H9 (cell line): ENCODE measurements around the gene A2ML1. TPM values are rescaled to one million over a fixed set of nuclear protein-coding genes. Genes with fewer than 3 reads are reported as not detected.

Experiments
- DNase-seq: peaks from one replicate; pipeline ENCODE4 v3.0.0-alpha.2; 2017
- H2AFZ ChIP-seq: one replicate; pipeline ENCODE4 v1.6.1; 2013; ENCODE audit warnings: mild to moderate bottlenecking, low read length, control low read depth, moderate library complexity
- H2AK5ac ChIP-seq: 2 replicates; pipeline ENCODE4 v1.6.1; 2013; ENCODE audit warnings: low read length, control low read depth, mixed read lengths; ENCODE audit not compliant: insufficient read length
- H2BK120ac ChIP-seq: one replicate; pipeline ENCODE4 v1.6.1; 2013; ENCODE audit warnings: low read depth, mild to moderate bottlenecking, low read length, control low read depth, inconsistent platforms; ENCODE audit not compliant: poor library complexity, severe bottlenecking
- H2BK12ac ChIP-seq: 2 replicates; pipeline ENCODE4 v1.6.1; 2013; ENCODE audit warnings: low read length, control low read depth, mixed read lengths, low read depth; ENCODE audit not compliant: insufficient read length
- H2BK15ac ChIP-seq: 2 replicates; pipeline ENCODE4 v1.6.1; 2013; ENCODE audit warnings: low read depth, low read length, control low read depth
- H2BK20ac ChIP-seq: one replicate; pipeline ENCODE4 v1.6.1; 2013; ENCODE audit warnings: low read depth, mild to moderate bottlenecking, low read length, control low read depth, inconsistent platforms; ENCODE audit not compliant: poor library complexity, severe bottlenecking
- H2BK5ac ChIP-seq: 2 replicates; pipeline ENCODE4 v1.6.1; 2013; ENCODE audit warnings: low read length, control low read depth, mixed read lengths; ENCODE audit not compliant: insufficient read length
- H3K14ac ChIP-seq: 2 replicates; pipeline ENCODE4 v1.6.1; 2013; ENCODE audit warnings: low read length, control low read depth; ENCODE audit not compliant: insufficient read depth
- H3K18ac ChIP-seq: 2 replicates; pipeline ENCODE4 v1.6.1; 2013; ENCODE audit warnings: low read depth, mild to moderate bottlenecking, mixed read lengths, low read length, control low read depth; ENCODE audit not compliant: insufficient read length
- H3K23ac ChIP-seq: 2 replicates; pipeline ENCODE4 v1.6.1; 2013; ENCODE audit warnings: low read length, control low read depth, mixed read lengths, low read depth; ENCODE audit not compliant: insufficient read length
- H3K23me2 ChIP-seq: 2 replicates; pipeline ENCODE4 v1.6.1; 2013; ENCODE audit warnings: low read depth, mild to moderate bottlenecking, mixed read lengths, low read length, control low read depth; ENCODE audit not compliant: insufficient read length, poor library complexity, severe bottlenecking
- H3K27ac ChIP-seq: 2 replicates; pipeline ENCODE4 v1.5.1; 2013; ENCODE audit warnings: low read length, control low read depth, mixed read lengths, low read depth; ENCODE audit not compliant: insufficient read length
- H3K27me3 ChIP-seq: 2 replicates; pipeline ENCODE4 v1.6.1; 2013; ENCODE audit warnings: low read length, control low read depth, inconsistent platforms; ENCODE audit not compliant: insufficient read depth
- H3K4ac ChIP-seq: 2 replicates; pipeline ENCODE4 v1.6.1; 2013; ENCODE audit warnings: low read depth, mild to moderate bottlenecking, control low read depth, inconsistent platforms, low read length, moderate library complexity
- H3K4me1 ChIP-seq: 2 replicates; pipeline ENCODE4 v1.6.1; 2013; ENCODE audit warnings: low read length, control low read depth, inconsistent platforms; ENCODE audit not compliant: insufficient read depth
- H3K4me2 ChIP-seq: 2 replicates; pipeline ENCODE4 v1.6.1; 2013; ENCODE audit warnings: low read length, control low read depth, mixed read lengths; ENCODE audit not compliant: insufficient read length, insufficient read depth
- H3K56ac ChIP-seq: 2 replicates; pipeline ENCODE4 v1.6.1; 2013; ENCODE audit warnings: low read depth, mild to moderate bottlenecking, mixed read lengths, low read length, control low read depth; ENCODE audit not compliant: insufficient read length
- H3K79me1 ChIP-seq: 2 replicates; pipeline ENCODE4 v1.6.1; 2013; ENCODE audit warnings: low read depth, mild to moderate bottlenecking, moderate library complexity, low read length, control low read depth, inconsistent platforms; ENCODE audit not compliant: insufficient read depth, poor library complexity, severe bottlenecking
- H3K79me2 ChIP-seq: 2 replicates; pipeline ENCODE4 v1.6.1; 2013; ENCODE audit warnings: low read length, control low read depth, inconsistent platforms; ENCODE audit not compliant: insufficient read depth
- H3K9ac ChIP-seq: 2 replicates; pipeline ENCODE4 v1.6.1; 2013; ENCODE audit warnings: low read length, control low read depth, mixed read lengths; ENCODE audit not compliant: insufficient read length; ENCODE audit errors: extremely low read depth
- H3K9me3 ChIP-seq: one replicate; pipeline ENCODE4 v1.6.1; 2013; ENCODE audit warnings: low read depth, low read length, inconsistent platforms; ENCODE audit not compliant: control insufficient read depth
- H3T11ph ChIP-seq: one replicate; pipeline ENCODE4 v1.6.1; 2013; ENCODE audit warnings: mild to moderate bottlenecking, low read length, control low read depth, inconsistent platforms
- H4K20me1 ChIP-seq: one replicate; pipeline ENCODE4 v1.6.1; 2013; ENCODE audit not compliant: control insufficient read depth, insufficient read length, insufficient read depth
- H4K5ac ChIP-seq: 2 replicates; pipeline ENCODE4 v1.6.1; 2013; ENCODE audit warnings: low read depth, mild to moderate bottlenecking, mixed read lengths, low read length, control low read depth; ENCODE audit not compliant: insufficient read length
- H4K8ac ChIP-seq: replicated peaks from 2 replicates; pipeline ENCODE4 v1.6.1; 2013; ENCODE audit warnings: low read length, control low read depth, mixed read lengths, low read depth; ENCODE audit not compliant: insufficient read length
- H4K91ac ChIP-seq: 2 replicates; pipeline ENCODE4 v1.6.1; 2013; ENCODE audit warnings: low read depth, mild to moderate bottlenecking, moderate library complexity, mixed read lengths, low read length, control low read depth; ENCODE audit not compliant: insufficient read length
- H3K27ac Mint-ChIP-seq, 3 experiments: 2 replicates in 2 of 3; 3 replicates in 1 of 3; pipeline ENCODE4 v1.8.0; 2020 to 2021; ENCODE audit warnings: mixed read lengths in 3 of 3, mild to moderate bottlenecking in 1 of 3, moderate library complexity in 1 of 3
- H3K27me3 Mint-ChIP-seq: 2 replicates; pipeline ENCODE4 v1.8.0; 2021; ENCODE audit warnings: low read depth, mild to moderate bottlenecking, moderate library complexity, mixed read lengths
- H3K36me3 Mint-ChIP-seq, 3 experiments: 2 replicates in 2 of 3; 3 replicates in 1 of 3; pipeline ENCODE4 v1.8.0; 2020 to 2021; ENCODE audit warnings: low read depth in 3 of 3, mixed read lengths in 3 of 3; ENCODE audit not compliant: insufficient read depth in 1 of 3
- H3K4me1 Mint-ChIP-seq, 2 experiments: 2 replicates each; pipeline ENCODE4 v1.8.0; 2020; ENCODE audit warnings: mixed read lengths in 2 of 2
- H3K4me3 Mint-ChIP-seq, 2 experiments: 2 replicates in 1 of 2; 3 replicates in 1 of 2; pipeline ENCODE4 v1.8.0; 2020 to 2021; ENCODE audit warnings: mild to moderate bottlenecking in 2 of 2, mixed read lengths in 2 of 2, moderate library complexity in 1 of 2
- H3K9me3 Mint-ChIP-seq, 2 experiments: 2 replicates in 1 of 2; 3 replicates in 1 of 2; pipeline ENCODE4 v1.8.0; 2020; ENCODE audit warnings: mild to moderate bottlenecking in 2 of 2, mixed read lengths in 2 of 2, moderate library complexity in 1 of 2
- CTCF ChIP-seq: fragments of 200-600 bp; sonication (generic); conservative IDR thresholded peaks from 3 replicates; pipeline ENCODE4 v1.8.0; 2021; ENCODE audit warnings: antibody characterized with exemption, mild to moderate bottlenecking
- WGBS: extraction: QIAGEN DNeasy Blood & Tissue Kit; methylation state at CpG from one replicate; pipeline ENCODE4 v1.1.7; 2013; ENCODE audit warnings: missing lambda C conversion rate, low lambda C conversion rate, mixed read lengths; ENCODE audit not compliant: insufficient read length; ENCODE audit errors: extremely low coverage; 5-methylcytosine and 5-hydroxymethylcytosine counted together
- total RNA-seq: library from RNA; stranded (reverse); gene quantifications from 2 replicates; pipeline ENCODE4 v1.2.1, GENCODE V29; 2021

A2ML1 gene
- total RNA-seq, 1 experiment from 2014 or later = 2.8 TPM

- TF ChIP-seq CTCF = no peak
These were observed 83.1 kb downstream of the A2ML1 start for GRCh38 chr12:8905546-8905945.

More at GRCh38 chr12:8905546-8905945, 83.1 kb downstream of the A2ML1 start:
- no peak overlapping the region for H3T11ph ChIP-seq
- H3K79me2 ChIP-seq = no peaks in the 10 kb centered on the region
- H2BK15ac ChIP-seq = no peak overlapping the region
- H3K4ac ChIP-seq = no peak overlapping the region
- no peak overlapping the region for H2BK12ac ChIP-seq
- H3K9me3 ChIP-seq = no peaks in the 10 kb centered on the region
- peaks cover 2% of the 10 kb centered on the region; the same call in 1 of the 2 replicates for H3K4me1 ChIP-seq
- H3K27ac ChIP-seq = peak overlapping the region; percentile 95
- no peak overlapping the region for H3K18ac ChIP-seq
- Mint-ChIP-seq H3K27ac (peak overlapping the region; percentile 93 to 99 (median 97); a peak in 6 of 7 replicates), H3K9me3 (peaks cover 13 to 22% of the 10 kb centered on the region in 2 experiments; a peak in 4 of 5 replicates), H3K36me3 (peaks cover 8 to 26% (median 20%) of the 10 kb centered on the region in 3 experiments), H3K4me3 (peak overlapping the region in 1 of 2 experiments; percentile 19; a peak in 1 of 5 replicates), H3K27me3 (no peaks in the 10 kb centered on the region), H3K4me1 (peaks cover 41 to 45% of the 10 kb centered on the region in 2 experiments)
- no peak overlapping the region for H3K4me2 ChIP-seq
- DNase-seq = peak; percentile 68
- no peaks in the 10 kb centered on the region for H3K27me3 ChIP-seq
- no peaks in the 10 kb centered on the region for H4K20me1 ChIP-seq
- H2BK20ac ChIP-seq = no peak overlapping the region
- no peak overlapping the region for H2BK120ac ChIP-seq
- WGBS = no CpG with 5 or more reads among the region's 10 CpGs
- H2AK5ac ChIP-seq = no peak overlapping the region
- H3K23ac ChIP-seq = no peak overlapping the region
- H4K91ac ChIP-seq = no peak overlapping the region
- H3K56ac ChIP-seq = no peak overlapping the region
- no peak overlapping the region for H2BK5ac ChIP-seq
- no peak overlapping the region for H2AFZ ChIP-seq
- no peaks in the 10 kb centered on the region for H3K23me2 ChIP-seq
- no peak overlapping the region for H4K5ac ChIP-seq
- H3K79me1 ChIP-seq = no peaks in the 10 kb centered on the region
- H4K8ac ChIP-seq = no peak overlapping the region
- H3K14ac ChIP-seq = no peak overlapping the region
- H3K9ac ChIP-seq = no peak overlapping the region
